Measurements from ENCODE around the gene PIGU. TPM values are rescaled to one million over a fixed set of nuclear protein-coding genes. Genes with fewer than 3 reads are reported as not detected.
A peak's percentile ranks its signal among the peaks of the same experiment; 100 is the strongest.

The PIGU gene
- total and polyA plus RNA-seq, 4 donors: 6.4 to 10.0 (median 7.2) TPM

DNA sequence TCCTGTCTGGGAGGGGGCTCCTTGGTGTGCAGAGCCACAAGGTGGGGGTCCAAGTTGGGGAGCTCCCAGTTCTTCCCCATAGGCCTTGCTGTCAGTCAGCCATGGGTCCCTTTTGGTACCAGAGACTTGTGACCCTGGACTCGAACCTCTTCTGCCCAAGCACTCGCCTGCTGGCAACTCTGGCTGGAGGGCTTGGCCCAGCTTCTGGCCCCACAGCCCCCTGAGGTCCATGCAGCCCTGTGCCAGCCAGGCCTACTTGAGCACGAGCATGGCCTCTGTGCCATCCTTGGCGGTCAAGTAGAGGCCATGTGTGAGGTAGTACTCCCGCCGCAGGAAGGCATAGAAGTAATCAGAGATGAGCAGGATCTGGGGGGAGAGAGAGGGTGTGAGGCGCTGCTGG, 116.3 kb downstream of the PIGU start:
- Histone ChIP-seq H3K4me1 (ENCODE audit: control insufficient read depth in 4 of 4, insufficient read depth in 4 of 4, low read length in 3 of 4) (peaks cover 8 to 12% (median 12%) of the 10 kb centered on the region in 4 donors), H3K36me3 (ENCODE audit: control insufficient read depth in 4 of 4, insufficient read depth in 3 of 4, low read depth in 1 of 4, low read length in 3 of 4) (no peaks in the 10 kb centered on the region), H3K9me3 (ENCODE audit: control insufficient read depth in 4 of 4, low read length in 3 of 4) (no peaks in the 10 kb centered on the region), H3K27me3 (ENCODE audit: control insufficient read depth in 4 of 4, insufficient read depth in 4 of 4, low read length in 3 of 4) (no peaks in the 10 kb centered on the region), H3K27ac (ENCODE audit: low read depth in 1 of 2, low read length in 2 of 2) (no peak overlapping the region), H3K4me3 (ENCODE audit: low read depth in 1 of 3, low read length in 3 of 3) (no peak overlapping the region), H3K9ac (ENCODE audit: low read depth in 1 of 2, low read length in 2 of 2) (no peak overlapping the region)
- 96% methylated on average over 7 of the region's 7 CpGs for WGBS
- no peak for DNase-seq (ENCODE audit: low spot score)
- TF ChIP-seq TAF1 (conservative IDR thresholded peaks at IDR 0.05) (no peak), RAD21 (IDR thresholded peaks at IDR 0.05) (no peak), EGR1 (IDR thresholded peaks at IDR 0.05; ENCODE audit: low read depth in 2 of 2) (no peak), SP1 (IDR thresholded peaks at IDR 0.05) (no peak), HNF4A (conservative IDR thresholded peaks at IDR 0.05) (no peak), JUND (IDR thresholded peaks at IDR 0.05) (no peak), NR2F2 (IDR thresholded peaks at IDR 0.05) (no peak), FOXA1 (IDR thresholded peaks at IDR 0.05) (no peak), YY1 (IDR thresholded peaks at IDR 0.05) (no peak), GABPA (IDR thresholded peaks at IDR 0.05 in 1 of 2, conservative IDR thresholded peaks at IDR 0.05 in 1 of 2) (no peak), HNF4G (IDR thresholded peaks at IDR 0.05) (no peak)
- TF ChIP-seq, protein P1, sequence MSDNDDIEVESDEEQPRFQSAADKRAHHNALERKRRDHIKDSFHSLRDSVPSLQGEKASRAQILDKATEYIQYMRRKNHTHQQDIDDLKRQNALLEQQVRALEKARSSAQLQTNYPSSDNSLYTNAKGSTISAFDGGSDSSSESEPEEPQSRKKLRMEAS (IDR thresholded peaks at IDR 0.05): no peak
- TF ChIP-seq, protein P2, sequence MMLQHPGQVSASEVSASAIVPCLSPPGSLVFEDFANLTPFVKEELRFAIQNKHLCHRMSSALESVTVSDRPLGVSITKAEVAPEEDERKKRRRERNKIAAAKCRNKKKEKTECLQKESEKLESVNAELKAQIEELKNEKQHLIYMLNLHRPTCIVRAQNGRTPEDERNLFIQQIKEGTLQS (IDR thresholded peaks at IDR 0.05): no peak
- TF ChIP-seq, protein P3, sequence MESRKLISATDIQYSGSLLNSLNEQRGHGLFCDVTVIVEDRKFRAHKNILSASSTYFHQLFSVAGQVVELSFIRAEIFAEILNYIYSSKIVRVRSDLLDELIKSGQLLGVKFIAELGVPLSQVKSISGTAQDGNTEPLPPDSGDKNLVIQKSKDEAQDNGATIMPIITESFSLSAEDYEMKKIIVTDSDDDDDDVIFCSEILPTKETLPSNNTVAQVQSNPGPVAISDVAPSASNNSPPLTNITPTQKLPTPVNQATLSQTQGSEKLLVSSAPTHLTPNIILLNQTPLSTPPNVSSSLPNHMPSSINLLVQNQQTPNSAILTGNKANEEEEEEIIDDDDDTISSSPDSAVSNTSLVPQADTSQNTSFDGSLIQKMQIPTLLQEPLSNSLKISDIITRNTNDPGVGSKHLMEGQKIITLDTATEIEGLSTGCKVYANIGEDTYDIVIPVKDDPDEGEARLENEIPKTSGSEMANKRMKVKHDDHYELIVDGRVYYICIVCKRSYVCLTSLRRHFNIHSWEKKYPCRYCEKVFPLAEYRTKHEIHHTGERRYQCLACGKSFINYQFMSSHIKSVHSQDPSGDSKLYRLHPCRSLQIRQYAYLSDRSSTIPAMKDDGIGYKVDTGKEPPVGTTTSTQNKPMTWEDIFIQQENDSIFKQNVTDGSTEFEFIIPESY (IDR thresholded peaks at IDR 0.05): no peak

DNA sequence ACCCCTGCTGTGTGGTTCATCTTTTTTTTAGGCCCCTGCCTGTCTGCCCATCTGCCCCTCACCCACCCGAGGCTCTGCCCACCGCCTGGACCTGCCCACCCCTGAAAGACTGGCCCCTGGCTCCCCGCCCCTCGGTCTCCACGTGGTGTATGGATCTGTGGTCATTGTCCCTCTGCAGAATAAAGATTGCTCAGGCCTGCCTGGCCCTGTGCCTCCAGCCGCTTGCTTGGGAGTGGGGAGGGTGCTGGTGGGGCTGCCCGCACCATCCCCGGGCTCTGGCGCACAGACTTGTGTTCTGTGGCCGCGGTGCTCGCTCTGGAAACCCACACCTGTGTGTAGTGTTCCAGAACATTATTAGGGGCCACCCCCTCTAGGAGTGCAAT, 116.8 kb downstream of the PIGU start:
- peak overlapping the region in 1 of 2 donors; percentile 81 for H3K27ac ChIP-seq (ENCODE audit: low read depth in 1 of 2, low read length in 2 of 2)
- TF ChIP-seq, protein P2 (IDR thresholded peaks at IDR 0.05): no peak
- TF ChIP-seq, protein P3 (IDR thresholded peaks at IDR 0.05): no peak
- peak in 1 of 2 donors; percentile 13 for TF ChIP-seq RXRA (IDR thresholded peaks at IDR 0.05)
- H3K27me3 ChIP-seq (ENCODE audit: control insufficient read depth in 4 of 4, insufficient read depth in 4 of 4, low read length in 3 of 4): no peaks in the 10 kb centered on the region
- H3K9ac ChIP-seq (ENCODE audit: low read depth in 1 of 2, low read length in 2 of 2): no peak overlapping the region
- H3K4me3 ChIP-seq (ENCODE audit: low read depth in 1 of 3, low read length in 3 of 3): no peak overlapping the region
- 26% methylated on average over 12 of the region's 12 CpGs for WGBS
- no peaks in the 10 kb centered on the region for H3K36me3 ChIP-seq (ENCODE audit: control insufficient read depth in 4 of 4, insufficient read depth in 3 of 4, low read depth in 1 of 4, low read length in 3 of 4)
- no peaks in the 10 kb centered on the region for H3K9me3 ChIP-seq (ENCODE audit: control insufficient read depth in 4 of 4, low read length in 3 of 4)
- no peak for DNase-seq (ENCODE audit: low spot score)
- H3K4me1 ChIP-seq (ENCODE audit: control insufficient read depth in 4 of 4, insufficient read depth in 4 of 4, low read length in 3 of 4): peaks cover 8 to 12% (median 12%) of the 10 kb centered on the region in 4 donors
